ENCODE results near the gene SERPINA1. TPM values are rescaled to one million over a fixed set of nuclear protein-coding genes. Genes with fewer than 3 reads are reported as not detected.
"Not testable (repeated sequence)": the region's sequence is repeated elsewhere in the genome, so short reads cannot be mapped to it uniquely, and the experiment has no call there.

SERPINA1 gene
- total RNA-seq, 1 donor from 2014 or later: 1,017 TPM

DNA sequence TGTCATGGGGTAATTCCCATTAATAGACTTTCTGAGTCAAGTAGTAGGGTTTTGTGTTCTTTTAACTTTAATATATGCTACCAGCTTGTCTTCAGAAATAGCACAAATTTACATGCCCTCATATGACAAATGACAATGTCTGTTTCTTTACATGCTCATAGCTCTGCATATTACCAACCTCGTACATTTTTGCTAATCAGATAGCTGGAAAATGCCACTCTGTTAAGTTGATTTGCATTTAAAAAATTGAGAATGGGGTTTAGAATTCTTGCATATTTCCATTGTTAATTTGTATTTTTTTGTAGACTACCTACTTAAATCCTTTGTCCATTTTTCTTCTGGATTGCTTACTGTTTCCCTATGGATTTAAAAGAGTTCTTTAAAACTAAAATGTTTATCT lies 31.2 kb downstream of the SERPINA1 start:
- Histone ChIP-seq H3K36me3 (no peaks in the 10 kb centered on the region), H3K9me3 (no peaks in the 10 kb centered on the region), H3K27ac (no peak overlapping the region), H3K4me3 (no peak overlapping the region), H3K27me3 (no peaks in the 10 kb centered on the region), H3K4me1 (no peaks in the 10 kb centered on the region)
- ATAC-seq (no peak), DNase-seq (no peak)
- TF ChIP-seq, protein P1, sequence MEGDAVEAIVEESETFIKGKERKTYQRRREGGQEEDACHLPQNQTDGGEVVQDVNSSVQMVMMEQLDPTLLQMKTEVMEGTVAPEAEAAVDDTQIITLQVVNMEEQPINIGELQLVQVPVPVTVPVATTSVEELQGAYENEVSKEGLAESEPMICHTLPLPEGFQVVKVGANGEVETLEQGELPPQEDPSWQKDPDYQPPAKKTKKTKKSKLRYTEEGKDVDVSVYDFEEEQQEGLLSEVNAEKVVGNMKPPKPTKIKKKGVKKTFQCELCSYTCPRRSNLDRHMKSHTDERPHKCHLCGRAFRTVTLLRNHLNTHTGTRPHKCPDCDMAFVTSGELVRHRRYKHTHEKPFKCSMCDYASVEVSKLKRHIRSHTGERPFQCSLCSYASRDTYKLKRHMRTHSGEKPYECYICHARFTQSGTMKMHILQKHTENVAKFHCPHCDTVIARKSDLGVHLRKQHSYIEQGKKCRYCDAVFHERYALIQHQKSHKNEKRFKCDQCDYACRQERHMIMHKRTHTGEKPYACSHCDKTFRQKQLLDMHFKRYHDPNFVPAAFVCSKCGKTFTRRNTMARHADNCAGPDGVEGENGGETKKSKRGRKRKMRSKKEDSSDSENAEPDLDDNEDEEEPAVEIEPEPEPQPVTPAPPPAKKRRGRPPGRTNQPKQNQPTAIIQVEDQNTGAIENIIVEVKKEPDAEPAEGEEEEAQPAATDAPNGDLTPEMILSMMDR (IDR thresholded peaks at IDR 0.05): no peak
- intact Hi-C loops (cut with DNase I): no loop called here

DNA sequence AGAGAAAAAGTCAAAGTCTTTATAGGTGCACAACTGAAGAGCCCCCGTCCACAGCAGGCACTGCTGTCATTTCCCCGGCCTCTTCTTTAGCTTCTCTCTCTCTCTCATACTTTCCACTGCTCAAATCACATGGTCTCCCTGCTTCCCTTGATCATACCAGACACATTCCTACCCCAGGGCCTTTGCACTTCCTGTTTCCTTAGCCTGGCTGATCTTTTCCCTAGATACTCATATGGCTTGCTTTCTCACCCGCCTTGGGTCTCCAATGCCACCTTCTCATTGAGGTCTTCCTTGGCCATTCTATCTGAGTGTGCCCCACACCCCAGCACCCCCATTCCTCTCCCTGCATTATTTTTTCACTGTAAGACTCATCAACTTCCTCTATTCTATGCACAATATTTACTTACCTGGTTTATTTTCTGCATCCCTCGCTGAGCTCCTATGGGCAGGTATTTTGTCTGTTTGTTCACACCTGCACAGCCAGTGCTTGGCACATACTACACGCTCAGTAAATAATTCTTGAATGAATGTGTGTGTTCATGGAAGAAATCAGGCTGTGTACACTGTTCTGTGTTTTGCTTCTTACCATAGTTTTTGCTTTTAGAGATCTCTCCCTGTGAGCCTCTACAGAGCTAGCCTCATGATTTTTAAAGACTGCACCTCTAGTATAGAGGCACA lies 31.9 kb downstream of the SERPINA1 start:
- DNase-seq: no peak

DNA sequence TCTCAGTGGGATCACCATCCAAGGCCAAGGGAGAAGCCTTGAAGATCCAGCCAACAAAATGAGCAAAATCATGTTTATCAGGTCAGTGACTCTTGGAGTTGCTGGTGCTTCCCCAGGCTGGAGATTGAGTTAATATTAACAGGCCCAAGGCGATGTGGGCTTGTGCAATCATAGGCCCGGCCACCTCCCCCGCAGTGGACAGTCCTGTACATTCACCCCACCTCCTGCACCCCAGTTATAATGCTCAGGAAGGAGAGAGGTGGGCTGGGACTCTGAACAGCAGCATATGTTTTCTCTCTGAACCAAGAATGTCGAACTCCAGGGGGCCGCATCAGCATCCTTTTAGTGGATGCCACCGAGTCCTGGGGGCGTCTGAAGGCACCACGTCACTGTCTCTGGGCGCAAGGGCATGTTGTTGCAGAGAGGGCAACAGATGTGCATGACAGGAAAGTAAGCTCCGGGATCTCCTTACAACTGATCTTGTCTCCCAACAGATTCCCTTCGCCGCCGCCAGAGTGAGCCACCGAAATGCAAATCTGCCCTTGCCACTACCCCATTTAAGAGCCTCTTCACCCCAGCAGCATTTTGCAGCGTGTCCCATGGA lies 33.1 kb downstream of the SERPINA1 start:
- H3K9me3 ChIP-seq: no peaks in the 10 kb centered on the region
- TF ChIP-seq, protein P1 (IDR thresholded peaks at IDR 0.05): peak; percentile 49
- no peaks in the 10 kb centered on the region for H3K36me3 ChIP-seq
- DNase-seq (peak; percentile 82), ATAC-seq (peak; percentile 89)
- H3K27me3 ChIP-seq: no peaks in the 10 kb centered on the region
- H3K27ac ChIP-seq: no peak overlapping the region
- H3K4me3 ChIP-seq: no peak overlapping the region
- H3K4me1 ChIP-seq: no peaks in the 10 kb centered on the region
- intact Hi-C loops (cut with DNase I): no loop called here

More for the DNA sequence above, 31.9 kb downstream of the SERPINA1 start:
- Histone ChIP-seq H3K36me3 (no peaks in the 10 kb centered on the region), H3K27me3 (no peaks in the 10 kb centered on the region), H3K9me3 (no peaks in the 10 kb centered on the region), H3K4me1 (no peaks in the 10 kb centered on the region), H3K27ac (no peak overlapping the region), H3K4me3 (no peak overlapping the region)
- ATAC-seq: peak; percentile 26
- TF ChIP-seq, protein P1 (IDR thresholded peaks at IDR 0.05): no peak
- intact Hi-C loops (cut with DNase I): no loop called here

DNA sequence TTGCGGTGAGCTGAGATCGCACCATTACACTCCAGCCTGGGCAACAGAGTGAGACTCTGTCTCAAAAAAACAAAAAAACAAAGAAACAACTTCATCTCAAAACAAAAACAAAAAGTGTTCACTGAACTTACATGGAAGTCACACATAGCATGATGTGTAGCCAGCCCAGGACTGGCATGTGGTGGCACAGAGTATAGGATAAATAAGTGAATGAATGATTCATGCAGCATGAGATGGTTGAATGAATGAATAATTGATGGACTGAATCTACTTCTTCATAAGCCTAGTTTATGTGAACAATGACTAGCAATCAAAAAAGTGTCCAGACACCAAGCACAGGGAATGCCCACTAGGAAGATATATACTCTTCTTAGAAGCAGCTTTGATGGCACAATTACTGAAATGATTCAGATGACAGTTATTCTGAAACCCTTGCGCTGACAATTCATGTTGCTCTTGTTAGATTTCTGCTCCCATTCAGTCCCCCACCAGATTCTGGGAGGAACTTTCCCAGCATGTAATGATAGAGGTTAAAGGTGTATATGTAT lies 33.7 kb downstream of the SERPINA1 start:
- no peak overlapping the region for H3K27ac ChIP-seq
- no peaks in the 10 kb centered on the region for H3K4me1 ChIP-seq
- no peak overlapping the region for H3K4me3 ChIP-seq
- no peaks in the 10 kb centered on the region for H3K36me3 ChIP-seq
- TF ChIP-seq, protein P1 (IDR thresholded peaks at IDR 0.05): no peak
- no peaks in the 10 kb centered on the region for H3K9me3 ChIP-seq
- peaks cover under 1% of the 10 kb centered on the region for H3K27me3 ChIP-seq
- intact Hi-C loops (cut with DNase I): no loop called here
- ATAC-seq: no peak
- no peak for DNase-seq

DNA sequence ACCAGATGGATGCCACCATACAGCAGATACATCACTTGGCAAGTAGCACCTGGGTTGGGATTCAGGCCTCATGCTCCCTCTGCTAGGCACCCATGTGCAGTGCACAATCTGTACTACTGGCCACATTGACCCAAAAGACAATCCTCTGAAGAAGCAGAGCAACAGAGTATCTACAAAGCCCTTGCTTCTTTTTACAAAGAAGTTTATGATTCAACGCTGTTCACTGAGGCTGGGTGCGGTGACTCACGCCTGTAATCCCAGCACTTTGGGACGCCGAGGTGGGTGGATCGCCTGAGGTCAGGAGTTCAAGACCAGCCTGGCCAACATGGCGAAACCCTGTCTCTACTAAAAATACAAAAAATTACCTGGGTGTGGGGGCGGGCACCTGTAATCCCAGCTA lies 34.2 kb downstream of the SERPINA1 start:
- DNase-seq; H3K4me1 ChIP-seq; H3K27me3 ChIP-seq; H3K4me3 ChIP-seq; H3K9me3 ChIP-seq; H3K36me3 ChIP-seq; H3K27ac ChIP-seq; intact Hi-C loops (cut with DNase I); ATAC-seq: not testable (repeated sequence)

DNA sequence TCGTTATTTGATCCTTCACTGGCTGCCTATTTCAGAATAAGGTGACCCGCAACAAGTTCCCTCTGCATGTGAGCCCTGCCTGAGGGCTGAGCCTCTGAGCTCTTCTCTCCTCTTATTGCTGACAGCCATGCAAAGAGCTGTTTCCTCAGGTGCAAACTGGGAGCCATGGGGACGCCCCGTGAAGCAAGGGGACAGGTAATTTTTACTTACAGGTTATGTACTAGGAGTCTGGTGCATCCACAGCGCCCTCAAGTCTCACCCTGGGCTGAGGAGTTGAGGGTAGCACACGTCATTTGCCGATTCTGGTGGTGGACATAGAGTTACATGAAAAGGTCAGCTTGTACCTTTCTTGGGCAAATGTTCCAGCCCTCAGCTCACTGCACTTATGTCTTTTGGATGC lies 39.1 kb downstream of the SERPINA1 start:
- no peak for ATAC-seq
- no peaks in the 10 kb centered on the region for H3K4me1 ChIP-seq
- peaks cover 6% of the 10 kb centered on the region for H3K27me3 ChIP-seq
- intact Hi-C loops (cut with DNase I): no loop called here
- no peak for DNase-seq
- TF ChIP-seq, protein P1 (IDR thresholded peaks at IDR 0.05): no peak
- no peak overlapping the region for H3K4me3 ChIP-seq
- no peak overlapping the region for H3K27ac ChIP-seq
- no peaks in the 10 kb centered on the region for H3K36me3 ChIP-seq
- H3K9me3 ChIP-seq: no peaks in the 10 kb centered on the region

Data from upper lobe of right lung (tissue), 1 donor.